Coronary artery (tissue), 2 donors: ENCODE measurements around the gene DCUN1D1.

ENCODE experiments used
- DNase-seq: peaks from one replicate; pipeline ENCODE4 v3.0.0-alpha.2; 2017; ENCODE audit warnings: low spot score
- H3K27ac ChIP-seq, 2 donors: fragments of 200-600 bp; sonication (generic); one replicate each; pipeline ENCODE4 v1.5.1; 2016 to 2019
- H3K4me3 ChIP-seq: fragments of 200-600 bp; sonication (generic); 2 replicates; pipeline ENCODE4 v1.5.1; 2016; ENCODE audit warnings: mild to moderate bottlenecking, moderate library complexity
- TF ChIP-seq, protein P1 (sequence below): fragments of 200-600 bp; sonication (generic); IDR thresholded peaks from one replicate; pipeline ENCODE4 v1.5.1; 2019; ENCODE audit warnings: antibody characterized with exemption

DCUN1D1 gene

DNA sequence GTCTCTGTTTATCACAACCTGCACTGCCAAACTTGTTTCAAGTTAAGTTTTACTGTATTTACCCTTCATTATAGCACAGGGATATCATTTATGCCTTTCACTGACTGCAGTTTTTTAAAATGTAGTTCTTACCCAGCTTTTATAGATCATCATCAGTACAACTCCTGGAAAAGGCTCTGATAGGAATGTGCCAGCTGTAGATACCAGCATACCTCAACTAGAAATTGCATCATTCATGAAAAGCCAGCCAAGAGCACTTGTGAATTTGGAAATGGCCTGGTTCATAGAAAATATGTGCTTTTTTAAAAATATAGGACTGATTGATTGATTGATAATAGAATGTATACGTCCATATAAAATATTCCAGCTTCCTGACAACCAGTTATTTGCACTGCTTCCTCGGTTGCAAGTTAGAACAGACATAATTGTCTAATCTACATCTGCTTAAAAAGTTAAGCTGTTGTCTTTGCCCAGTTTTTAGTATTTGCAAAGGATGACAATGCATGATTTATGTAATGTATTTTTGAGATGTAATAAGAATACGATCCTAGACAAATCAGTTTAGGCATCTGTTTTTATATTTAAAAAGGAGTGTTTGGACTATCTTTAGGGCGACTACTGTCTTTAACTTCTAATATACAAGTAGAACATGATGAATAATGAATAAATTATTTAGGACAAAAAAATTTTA lies 58.5 kb downstream of the DCUN1D1 start:
- no peak overlapping the region for H3K27ac ChIP-seq
- DNase-seq, result no peak
- TF ChIP-seq, protein P1, sequence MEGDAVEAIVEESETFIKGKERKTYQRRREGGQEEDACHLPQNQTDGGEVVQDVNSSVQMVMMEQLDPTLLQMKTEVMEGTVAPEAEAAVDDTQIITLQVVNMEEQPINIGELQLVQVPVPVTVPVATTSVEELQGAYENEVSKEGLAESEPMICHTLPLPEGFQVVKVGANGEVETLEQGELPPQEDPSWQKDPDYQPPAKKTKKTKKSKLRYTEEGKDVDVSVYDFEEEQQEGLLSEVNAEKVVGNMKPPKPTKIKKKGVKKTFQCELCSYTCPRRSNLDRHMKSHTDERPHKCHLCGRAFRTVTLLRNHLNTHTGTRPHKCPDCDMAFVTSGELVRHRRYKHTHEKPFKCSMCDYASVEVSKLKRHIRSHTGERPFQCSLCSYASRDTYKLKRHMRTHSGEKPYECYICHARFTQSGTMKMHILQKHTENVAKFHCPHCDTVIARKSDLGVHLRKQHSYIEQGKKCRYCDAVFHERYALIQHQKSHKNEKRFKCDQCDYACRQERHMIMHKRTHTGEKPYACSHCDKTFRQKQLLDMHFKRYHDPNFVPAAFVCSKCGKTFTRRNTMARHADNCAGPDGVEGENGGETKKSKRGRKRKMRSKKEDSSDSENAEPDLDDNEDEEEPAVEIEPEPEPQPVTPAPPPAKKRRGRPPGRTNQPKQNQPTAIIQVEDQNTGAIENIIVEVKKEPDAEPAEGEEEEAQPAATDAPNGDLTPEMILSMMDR, result no peak

DNA sequence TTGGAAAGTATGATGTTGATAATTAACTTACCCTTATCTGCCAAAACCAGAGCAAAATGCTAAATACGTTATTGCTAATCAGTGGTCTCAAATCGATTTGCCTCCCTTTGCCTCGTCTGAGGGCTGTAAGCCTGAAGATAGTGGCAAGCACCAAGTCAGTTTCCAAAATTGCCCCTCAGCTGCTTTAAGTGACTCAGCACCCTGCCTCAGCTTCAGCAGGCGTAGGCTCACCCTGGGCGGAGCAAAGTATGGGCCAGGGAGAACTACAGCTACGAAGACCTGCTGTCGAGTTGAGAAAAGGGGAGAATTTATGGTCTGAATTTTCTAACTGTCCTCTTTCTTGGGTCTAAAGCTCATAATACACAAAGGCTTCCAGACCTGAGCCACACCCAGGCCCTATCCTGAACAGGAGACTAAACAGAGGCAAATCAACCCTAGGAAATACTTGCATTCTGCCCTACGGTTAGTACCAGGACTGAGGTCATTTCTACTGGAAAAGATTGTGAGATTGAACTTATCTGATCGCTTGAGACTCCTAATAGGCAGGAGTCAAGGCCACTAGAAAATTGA lies 59.7 kb downstream of the DCUN1D1 start:
- Histone ChIP-seq H3K4me3 (no peak overlapping the region), H3K27ac (no peak overlapping the region)
- DNase-seq, result no peak
- TF ChIP-seq, protein P1, result no peak

More for the DNA sequence above, 58.5 kb downstream of the DCUN1D1 start:
- no peak overlapping the region for H3K4me3 ChIP-seq

DNA sequence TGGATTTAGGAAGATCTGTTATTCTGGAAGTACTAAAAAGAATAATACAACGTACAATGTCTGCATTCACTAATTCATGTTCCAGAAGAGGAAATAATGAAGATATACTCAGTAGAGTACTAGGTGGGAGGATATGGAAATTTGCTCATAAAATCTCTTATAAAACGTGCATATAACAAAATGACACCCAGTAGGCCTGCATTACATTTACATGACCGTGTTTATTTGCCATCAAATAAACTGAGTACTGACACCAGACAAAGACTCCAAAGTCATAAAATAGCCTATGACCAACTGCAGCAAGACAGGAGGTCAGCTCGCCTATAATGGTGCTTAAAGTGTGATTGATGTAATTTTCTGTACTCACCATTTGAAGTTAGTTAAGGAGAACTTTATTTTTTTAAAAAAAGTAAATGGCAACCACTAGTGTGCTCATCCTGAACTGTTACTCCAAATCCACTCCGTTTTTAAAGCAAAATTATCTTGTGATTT lies 60.4 kb downstream of the DCUN1D1 start:
- no peak for DNase-seq
- H3K27ac ChIP-seq, result no peak overlapping the region
- TF ChIP-seq, protein P1, result no peak
- no peak overlapping the region for H3K4me3 ChIP-seq

- TF ChIP-seq, protein P1, result no peak
- no peak for DNase-seq
- H3K27ac ChIP-seq, result no peak overlapping the region
- no peak overlapping the region for H3K4me3 ChIP-seq
Measured at GRCh38 chr3:182917134-182917533, 63.2 kb downstream of the DCUN1D1 start.

DNA sequence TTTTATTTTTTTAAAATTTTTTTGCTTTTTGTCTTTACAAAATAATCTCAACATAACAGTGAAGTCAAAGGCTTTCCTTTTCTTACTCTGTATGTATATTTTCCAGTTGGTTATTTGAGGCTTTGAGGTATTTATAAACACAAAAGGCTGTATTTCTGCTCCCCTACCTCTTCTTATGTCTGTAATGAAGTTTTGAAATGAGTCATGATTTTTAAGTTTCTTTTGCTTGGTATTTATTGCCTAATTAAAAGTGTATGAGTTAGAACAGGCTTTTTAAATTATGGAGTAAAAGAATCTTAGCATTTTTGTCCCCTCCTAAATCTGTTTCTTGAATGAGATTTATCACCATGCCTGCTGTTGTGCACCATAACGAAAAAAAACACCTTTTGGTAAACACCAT lies 66.0 kb downstream of the DCUN1D1 start:
- Histone ChIP-seq H3K27ac (no peak overlapping the region), H3K4me3 (no peak overlapping the region)
- TF ChIP-seq, protein P1, result no peak
- DNase-seq, result no peak

- H3K4me3 ChIP-seq, result no peak overlapping the region
- no peak for DNase-seq
Measured at GRCh38 chr3:182913889-182914288, 66.4 kb downstream of the DCUN1D1 start.

More at GRCh38 chr3:182913889-182914288, 66.4 kb downstream of the DCUN1D1 start:
- TF ChIP-seq, protein P1, result no peak
- H3K27ac ChIP-seq, result no peak overlapping the region
